ENCODE results near the gene NUDC.
"Not testable (repeated sequence)": the region's sequence is repeated elsewhere in the genome, so short reads cannot be mapped to it uniquely, and the experiment has no call there.

Gene NUDC

DNA sequence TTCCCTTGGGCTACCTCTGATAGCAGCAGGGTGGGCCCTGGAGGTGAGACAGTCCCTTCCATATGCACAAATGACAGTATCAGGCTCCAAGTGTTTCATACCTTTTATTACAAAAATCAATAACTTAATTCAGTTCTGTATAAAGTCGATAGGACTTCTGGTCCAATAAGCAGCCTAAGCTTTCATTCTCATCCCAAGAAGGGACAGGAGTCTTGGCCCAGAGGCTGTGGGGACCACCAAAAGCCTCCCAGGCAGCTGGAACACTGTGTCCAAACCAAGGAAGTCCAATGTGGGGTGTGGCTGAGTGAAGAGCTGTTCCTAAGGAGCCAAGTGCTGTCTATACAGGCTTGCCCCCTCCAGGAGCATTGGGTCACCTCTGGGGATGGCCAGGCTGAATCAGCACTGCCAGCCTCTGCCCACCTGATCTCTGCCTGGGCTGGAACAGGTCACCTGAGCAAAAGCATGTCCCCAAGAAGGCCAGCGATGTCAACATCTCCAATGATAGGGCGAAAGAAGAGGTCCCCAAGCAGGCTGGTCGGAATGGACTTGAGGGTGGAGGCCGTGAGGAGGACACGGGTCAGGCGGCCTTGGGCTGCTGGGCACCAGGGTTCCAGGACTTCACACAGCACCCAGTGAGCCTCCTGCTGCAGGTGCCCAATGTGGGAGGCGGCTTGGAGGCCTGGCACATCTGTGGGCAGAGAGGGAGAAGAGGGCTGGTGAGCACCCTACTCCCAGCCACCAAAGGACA, 10.0 kb upstream of the NUDC start:
- no peak for DNase-seq (ENCODE audit: low read depth in 2 of 2)

- no peak for DNase-seq (ENCODE audit: low read depth in 2 of 2)
Measured at GRCh38 chr1:26912147-26912490, 9.4 kb upstream of the NUDC start.

DNA sequence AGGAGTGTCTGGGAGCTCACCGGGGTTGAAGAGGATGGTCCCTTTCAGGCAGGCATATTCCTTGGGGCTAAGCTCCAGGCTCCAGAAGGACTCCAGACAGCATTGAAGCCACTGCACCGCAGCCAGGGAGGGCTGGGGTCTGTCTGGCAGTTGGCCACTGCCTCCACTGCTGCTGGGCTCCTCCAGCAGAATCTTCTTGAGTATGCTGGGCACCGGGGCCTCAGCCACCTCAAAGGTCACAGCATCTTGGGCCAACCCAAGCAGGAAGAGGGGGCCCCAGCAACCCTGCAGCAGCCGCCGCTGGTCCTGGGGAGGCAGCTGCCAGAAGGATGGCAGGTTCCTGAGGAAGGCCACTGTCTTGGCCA, 8.2 kb upstream of the NUDC start:
- no peak for DNase-seq (ENCODE audit: low read depth in 2 of 2)

- no peak for DNase-seq (ENCODE audit: low read depth in 2 of 2)
Measured at GRCh38 chr1:26913754-26914619, 7.6 kb upstream of the NUDC start, which contains the start of gene NR0B2. TSS of gene NR0B2 (minus strand) at chr1:26913975. CDS start at chr1:26913940, 35 bp downstream.

DNA sequence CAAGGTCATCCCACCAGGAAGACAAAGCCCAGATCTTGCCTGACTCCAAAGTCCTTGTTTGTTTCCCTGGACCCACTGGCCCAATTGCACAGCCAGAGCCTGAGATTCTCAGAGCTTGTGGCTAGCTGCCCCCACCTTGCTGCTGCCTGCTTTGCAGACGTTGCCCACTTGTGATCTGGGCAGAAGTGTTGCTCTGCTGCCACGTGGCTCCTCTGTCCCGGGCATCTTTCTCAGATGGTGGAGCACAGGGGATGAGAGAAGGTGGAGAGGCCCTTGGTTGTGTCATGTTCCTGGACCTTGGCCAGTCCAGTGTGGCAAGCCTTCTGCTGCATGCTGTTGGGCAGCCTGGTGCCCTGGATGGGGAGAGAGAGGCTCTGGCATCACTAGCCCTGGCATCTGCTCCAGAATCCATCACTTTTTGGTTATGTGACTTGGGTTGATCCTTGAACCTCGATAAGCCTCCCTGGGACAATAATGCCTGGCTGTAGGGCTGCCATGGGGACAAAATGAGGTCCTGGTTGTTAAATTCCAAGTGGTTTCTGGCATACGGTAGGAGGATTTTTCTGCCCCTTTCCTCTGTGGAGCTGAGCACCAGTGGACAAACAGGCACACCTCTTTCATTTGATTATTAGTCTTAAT, 6.2 kb upstream of the NUDC start:
- DNase-seq (ENCODE audit: low read depth in 2 of 2): no peak

GRCh38 chr1:26921126-26921539, 410 bp upstream of the NUDC start:
- DNase-seq (ENCODE audit: low read depth in 2 of 2): no peak

- DNase-seq (ENCODE audit: low read depth in 2 of 2): no peak
Measured at GRCh38 chr1:26922431-26922729, 837 bp downstream of the NUDC start.

DNA sequence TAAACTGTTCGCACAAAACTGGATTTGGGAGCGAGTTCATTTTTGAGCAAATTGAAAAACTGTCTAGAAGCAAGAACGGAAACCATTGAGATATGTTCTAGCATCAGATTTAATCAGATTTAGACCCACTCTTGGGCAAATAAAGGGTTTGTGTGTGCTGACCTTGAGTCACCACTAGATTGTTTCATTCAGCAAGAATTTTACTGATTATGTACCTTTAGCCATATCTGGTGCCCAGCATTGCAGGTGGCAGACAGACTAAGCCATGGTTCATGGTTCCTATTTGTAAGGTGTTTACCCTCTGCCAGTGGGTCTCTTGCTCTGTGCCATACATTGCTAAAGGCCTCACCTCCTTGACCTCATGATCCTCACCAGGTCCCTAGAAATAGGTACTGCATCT, 1.4 kb downstream of the NUDC start:
- DNase-seq (ENCODE audit: low read depth in 2 of 2): no peak

DNA sequence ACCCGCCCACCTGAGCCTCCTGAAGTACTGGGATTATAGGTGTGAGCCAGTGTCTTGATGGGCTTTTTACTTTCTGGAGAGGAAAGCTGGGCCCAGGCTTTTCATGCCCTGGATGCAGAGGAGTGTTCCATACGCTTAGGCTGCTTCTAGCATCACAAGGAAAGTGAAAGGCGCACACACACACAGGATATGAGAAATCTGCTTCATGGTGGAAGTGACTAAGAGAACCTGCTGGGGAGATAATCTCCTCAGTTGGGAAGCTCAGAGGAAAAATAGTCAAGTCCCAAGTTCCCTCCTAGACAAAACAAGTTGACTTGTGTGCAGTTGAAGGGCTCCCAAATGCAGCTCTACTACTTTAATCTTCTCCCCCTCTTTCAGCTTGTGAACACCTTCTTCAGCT, 2.2 kb downstream of the NUDC start:
- no peak for DNase-seq (ENCODE audit: low read depth in 2 of 2)

- no peak for DNase-seq (ENCODE audit: low read depth in 2 of 2)
Measured at GRCh38 chr1:26932531-26932930, 11.0 kb downstream of the NUDC start.

- DNase-seq (ENCODE audit: low read depth in 2 of 2): no peak
Measured at GRCh38 chr1:26936823-26937222, 15.3 kb downstream of the NUDC start.

DNA sequence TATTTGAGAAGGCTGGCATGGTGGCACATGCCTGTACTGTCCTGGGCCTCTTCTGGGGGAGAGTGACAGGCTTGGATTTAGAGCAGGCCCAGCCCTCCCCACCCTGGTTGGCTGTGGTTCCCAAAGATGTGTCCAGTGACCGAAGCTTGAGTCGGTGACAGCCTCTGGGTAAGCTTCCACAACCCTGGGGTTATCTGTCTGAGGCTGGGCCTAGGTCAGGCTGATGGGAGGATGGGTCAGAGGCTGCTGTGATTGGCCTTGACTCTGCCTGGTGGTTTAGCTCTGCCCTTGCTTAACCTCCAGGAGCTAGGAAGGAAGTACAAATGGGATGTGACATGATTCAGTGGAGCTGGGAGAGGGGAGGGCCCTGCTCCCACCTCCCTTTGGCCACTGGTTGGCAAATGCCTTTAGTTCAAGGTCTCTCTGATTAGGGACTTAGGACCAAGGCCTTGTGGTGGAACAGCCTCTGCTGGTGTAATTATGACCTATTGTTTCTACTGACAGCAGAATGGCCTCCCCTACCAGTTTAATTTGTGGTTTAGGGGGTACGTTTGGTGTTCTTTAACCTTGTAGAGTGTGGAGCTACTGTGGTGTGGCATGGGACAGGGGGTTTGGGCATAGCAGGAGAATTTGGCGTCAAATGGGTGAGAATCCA, 16.6 kb downstream of the NUDC start:
- DNase-seq (ENCODE audit: low read depth in 2 of 2): no peak

DNA sequence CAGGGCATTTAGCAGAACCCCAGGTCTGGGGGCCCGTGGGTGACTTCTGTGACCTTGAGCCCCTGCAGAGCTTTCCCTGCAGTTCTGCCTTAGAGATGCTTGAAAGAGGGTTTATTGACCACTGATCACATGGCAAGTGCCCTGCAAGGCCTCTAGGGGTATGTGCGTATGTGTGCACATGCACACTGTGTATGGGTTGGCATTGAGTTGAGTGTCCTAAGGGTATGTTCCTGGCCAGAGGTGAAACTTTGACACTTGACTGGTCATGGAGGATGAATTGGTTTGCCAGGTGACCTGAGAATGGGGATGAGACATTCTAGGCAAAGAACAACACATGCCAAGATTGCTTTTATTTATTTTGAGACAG, 17.1 kb downstream of the NUDC start:
- DNase-seq (ENCODE audit: low read depth in 2 of 2): no peak

GRCh38 chr1:26941311-26941710, 19.8 kb downstream of the NUDC start:
- no peak for DNase-seq (ENCODE audit: low read depth in 2 of 2)

DNA sequence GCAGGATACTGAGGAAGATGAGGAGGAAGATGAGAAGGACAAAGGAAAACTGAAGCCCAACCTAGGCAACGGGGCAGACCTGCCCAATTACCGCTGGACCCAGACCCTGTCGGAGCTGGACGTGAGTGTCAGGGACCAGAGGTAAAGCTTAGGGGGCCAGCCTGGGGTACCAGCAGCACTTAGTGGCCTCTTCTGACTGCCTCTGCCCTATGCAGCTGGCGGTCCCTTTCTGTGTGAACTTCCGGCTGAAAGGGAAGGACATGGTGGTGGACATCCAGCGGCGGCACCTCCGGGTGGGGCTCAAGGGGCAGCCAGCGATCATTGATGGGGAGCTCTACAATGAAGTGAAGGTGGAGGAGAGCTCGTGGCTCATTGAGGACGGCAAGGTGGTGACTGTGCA, 21.1 kb downstream of the NUDC start:
- no peak for DNase-seq (ENCODE audit: low read depth in 2 of 2)

- DNase-seq (ENCODE audit: low read depth in 2 of 2): no peak
Measured at GRCh38 chr1:26945138-26945537, 23.6 kb downstream of the NUDC start.

GRCh38 chr1:26945728-26946127, 24.2 kb downstream of the NUDC start:
- DNase-seq (ENCODE audit: low read depth in 2 of 2): no peak

GRCh38 chr1:26946270-26946669, 24.7 kb downstream of the NUDC start:
- no peak for DNase-seq (ENCODE audit: low read depth in 2 of 2)

GRCh38 chr1:26948725-26949057, 27.1 kb downstream of the NUDC start:
- not testable (repeated sequence) for DNase-seq (ENCODE audit: low read depth in 2 of 2)

GRCh38 chr1:26949266-26949925, 27.9 kb downstream of the NUDC start:
- no peak for DNase-seq (ENCODE audit: low read depth in 2 of 2)

DNA sequence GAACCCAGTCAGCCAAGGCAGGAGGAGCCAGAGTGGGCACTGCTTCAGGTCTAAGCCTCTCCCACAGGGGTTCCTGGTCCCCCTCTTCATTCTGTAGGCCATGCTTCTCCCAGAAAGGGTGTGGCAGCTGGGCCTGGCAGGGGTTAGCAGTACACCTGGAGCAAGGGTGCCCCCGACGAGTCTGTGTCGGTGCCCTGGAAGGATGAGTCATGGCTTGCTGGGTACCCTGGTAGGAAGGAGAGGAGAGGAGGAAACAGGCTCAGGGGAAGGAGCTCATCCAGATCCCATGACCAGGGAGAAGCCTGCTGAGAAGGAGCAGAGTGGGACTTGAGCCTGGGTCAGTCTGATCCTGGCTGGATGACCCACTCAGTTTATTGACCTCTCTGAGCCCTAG, 28.4 kb downstream of the NUDC start:
- no peak for DNase-seq (ENCODE audit: low read depth in 2 of 2)

DNA sequence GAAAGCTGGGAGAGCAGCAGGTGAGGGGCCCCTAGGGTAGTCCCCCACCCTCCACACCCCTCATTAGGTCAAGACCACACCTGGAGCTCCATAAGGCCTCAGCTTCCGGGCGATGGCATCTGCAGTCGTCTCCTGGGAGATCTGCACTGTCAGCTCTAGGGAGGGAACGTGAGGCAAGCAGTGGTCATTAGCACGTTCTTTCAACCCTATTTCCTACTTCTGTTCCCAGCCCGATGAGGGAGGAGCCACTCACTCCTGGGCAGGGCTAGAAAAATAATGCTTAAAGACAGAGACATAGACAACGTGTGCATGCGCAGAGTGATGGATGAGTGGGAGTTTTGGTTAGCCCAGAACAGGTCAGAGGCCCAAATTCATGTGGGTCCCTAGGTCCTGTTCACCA, 29.1 kb downstream of the NUDC start:
- DNase-seq (ENCODE audit: low read depth in 2 of 2): no peak
